H1 (cell line): ENCODE measurements around the gene HOXC11.

Experiments
- CTCF ChIP-seq, 3 experiments: IDR thresholded peaks; 1 replicate in 2 of 3; 2 replicates in 1 of 3; pipeline versions ENCODE4 v1.5.1 to v1.6.1; 2011; ENCODE audit warnings: low read length in 3 of 3, mild to moderate bottlenecking in 3 of 3, inconsistent platforms in 2 of 3, low read depth in 1 of 3, moderate library complexity in 1 of 3; ENCODE audit not compliant: insufficient read depth in 1 of 3; ENCODE audit errors: control extremely low read depth in 1 of 3
- NRF1 ChIP-seq: IDR thresholded peaks from 2 replicates; pipeline ENCODE4 v1.6.1; 2011; ENCODE audit warnings: mild to moderate bottlenecking, low read depth, low read length, improper control_type of control experiment
- RAD21 ChIP-seq, 2 experiments: IDR thresholded peaks in 1 of 2; conservative IDR thresholded peaks in 1 of 2; 2 replicates each; pipeline ENCODE4 v1.6.1; 2011; ENCODE audit warnings: low read depth in 2 of 2, low read length in 2 of 2, improper control_type of control experiment in 1 of 2, inconsistent platforms in 1 of 2, mild to moderate bottlenecking in 1 of 2, moderate library complexity in 1 of 2
- SP1 ChIP-seq: IDR thresholded peaks from 2 replicates; pipeline ENCODE4 v1.6.1; 2011; ENCODE audit warnings: low read depth, low read length
- TAF7 ChIP-seq: optimal IDR thresholded peaks from 2 replicates; pipeline ENCODE3; 2011; ENCODE audit warnings: low read depth, mild to moderate bottlenecking, inconsistent platforms, low read length, moderate library complexity, borderline replicate concordance

- TF ChIP-seq RAD21 (IDR thresholded peaks at IDR 0.05 in 1 of 2, conservative IDR thresholded peaks at IDR 0.05 in 1 of 2; ENCODE audit: low read depth in 2 of 2, low read length in 2 of 2) (no peak), NRF1 (no peak), SP1 (no peak), TAF7 (no peak), CTCF (IDR thresholded peaks at IDR 0.05; ENCODE audit: control extremely low read depth in 1 of 3, insufficient read depth in 1 of 3, low read depth in 1 of 3, low read length in 3 of 3) (no peak)
Observed at GRCh38 chr12:53954694-53955035, 18.3 kb upstream of the HOXC11 start, which contains the start of gene HOXC12.
